HG03469 (cell line): ENCODE data around the gene SHH.

Source experiments
- ATAC-seq: cut with Tn5 transposase; IDR thresholded peaks from one replicate; pipeline ENCODE4 v1.9.1; 2021; ENCODE audit warnings: mild to moderate bottlenecking, moderate library complexity, moderate number of reproducible peaks; ENCODE audit not compliant: unreplicated experiment

SHH gene

DNA sequence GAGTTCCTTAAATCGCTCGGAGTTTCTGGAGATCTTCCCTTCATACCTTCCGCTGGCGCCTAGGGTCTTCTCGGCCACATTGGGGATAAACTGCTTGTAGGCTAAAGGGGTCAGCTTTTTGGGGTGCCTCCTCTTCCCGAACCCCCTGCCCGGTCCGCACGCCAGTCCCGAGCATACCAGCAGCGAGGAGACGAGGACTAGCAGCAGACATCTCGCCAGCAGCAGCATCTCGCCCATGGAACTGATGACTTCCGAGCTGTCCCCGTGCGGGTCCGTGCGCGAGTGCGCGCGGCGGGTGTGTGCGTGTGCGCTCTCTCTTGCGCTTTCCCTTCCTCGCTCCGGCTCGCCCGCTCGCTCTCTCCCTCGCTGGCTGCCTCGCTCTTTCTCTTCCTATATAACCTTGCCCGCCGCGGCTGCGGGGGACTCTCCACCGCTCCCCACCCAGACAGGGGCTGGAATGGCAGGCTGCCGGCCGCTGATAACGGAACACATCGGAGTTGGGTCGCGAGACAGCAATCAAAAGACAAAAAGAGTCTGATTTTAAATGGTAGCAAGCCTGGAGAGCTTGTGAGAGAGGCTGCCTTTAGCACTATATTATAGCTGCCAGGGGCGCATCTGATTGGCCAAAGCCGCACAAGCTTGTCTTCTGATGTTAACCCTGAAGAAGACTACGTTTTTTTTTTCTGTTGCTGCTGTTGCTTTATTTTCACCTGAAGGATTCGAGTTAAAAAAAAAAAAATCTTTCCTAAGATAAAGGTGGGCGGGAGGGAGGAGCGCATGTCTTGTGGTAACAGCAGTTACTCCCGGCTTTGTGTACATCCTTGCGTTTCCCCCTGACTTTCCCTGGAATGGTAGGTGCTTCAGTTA, at the start of gene SHH:
TSS of gene SHH (minus strand) at position 569 of the 867 bp plus-strand sequence. CDS start at position 228, 341 bp downstream.
- no peak for ATAC-seq

DNA sequence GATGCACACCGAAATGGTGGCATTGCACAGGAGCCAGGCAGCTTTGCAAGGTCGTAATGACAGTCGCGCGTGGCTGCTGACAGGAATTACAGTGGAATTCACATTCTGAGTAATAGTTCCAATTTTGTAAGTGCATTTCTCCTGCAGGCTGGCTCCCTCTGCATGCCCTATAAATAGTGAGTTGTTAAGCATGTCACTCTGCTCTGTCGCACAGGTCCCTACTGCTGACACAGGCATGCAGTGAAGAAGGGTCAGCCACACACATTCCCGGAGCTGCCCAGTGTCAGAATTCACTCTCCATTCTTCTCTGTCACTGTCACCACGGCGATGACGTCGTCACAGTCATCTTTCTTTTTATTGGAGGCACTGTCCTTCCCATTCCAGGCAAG, 49.2 kb upstream of the SHH start:
- no peak for ATAC-seq

DNA sequence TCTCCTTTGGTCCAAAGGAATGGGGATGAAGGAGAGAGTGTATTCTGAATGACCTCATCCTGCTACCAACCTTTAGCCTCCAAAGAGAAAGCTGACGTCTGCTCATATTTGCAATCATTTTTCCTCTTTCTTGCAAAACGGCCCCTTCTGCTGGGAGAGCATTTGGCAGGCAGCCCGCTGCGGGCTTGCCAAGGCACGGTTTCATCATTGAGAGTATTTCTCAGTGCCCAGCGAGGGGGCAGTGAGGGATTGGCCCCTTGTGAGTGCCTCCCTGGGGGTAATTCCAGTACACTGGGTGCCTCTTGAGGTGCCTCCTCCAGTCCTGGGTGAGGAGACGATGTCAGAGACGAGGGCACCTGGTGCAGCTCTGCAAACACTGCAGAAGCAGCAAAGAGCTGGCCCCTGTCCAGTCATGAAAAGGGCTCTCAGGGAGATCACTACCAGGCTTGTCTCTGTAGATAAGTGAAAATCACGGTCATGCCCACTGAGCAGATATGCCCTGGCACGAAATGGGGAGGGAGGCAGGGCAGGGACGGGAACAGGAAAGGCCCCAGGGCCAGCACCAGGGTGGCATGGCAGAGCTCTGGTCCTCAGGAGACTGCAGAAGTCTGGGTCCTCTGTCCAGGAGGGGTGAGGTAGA, 48.7 kb upstream of the SHH start:
- no peak for ATAC-seq

DNA sequence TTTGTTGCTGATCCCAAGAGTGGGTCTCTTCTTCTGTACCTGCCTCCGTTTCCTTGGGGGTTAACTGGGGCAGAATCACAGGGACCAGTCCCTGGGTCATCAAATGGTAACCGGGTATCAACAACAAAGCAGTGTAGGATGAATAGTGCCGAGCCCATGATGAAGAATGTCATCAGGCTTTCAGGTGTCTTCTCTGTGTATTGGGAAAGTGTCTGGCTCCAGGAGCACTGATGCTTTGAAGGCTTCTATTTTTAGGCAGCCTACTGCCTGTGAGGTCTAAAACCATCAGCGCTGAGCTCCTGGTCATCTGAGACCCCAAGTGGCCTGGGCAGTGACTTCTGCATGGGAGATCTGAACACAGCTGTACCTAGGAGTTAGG, 48.2 kb upstream of the SHH start:
- ATAC-seq = no peak

DNA sequence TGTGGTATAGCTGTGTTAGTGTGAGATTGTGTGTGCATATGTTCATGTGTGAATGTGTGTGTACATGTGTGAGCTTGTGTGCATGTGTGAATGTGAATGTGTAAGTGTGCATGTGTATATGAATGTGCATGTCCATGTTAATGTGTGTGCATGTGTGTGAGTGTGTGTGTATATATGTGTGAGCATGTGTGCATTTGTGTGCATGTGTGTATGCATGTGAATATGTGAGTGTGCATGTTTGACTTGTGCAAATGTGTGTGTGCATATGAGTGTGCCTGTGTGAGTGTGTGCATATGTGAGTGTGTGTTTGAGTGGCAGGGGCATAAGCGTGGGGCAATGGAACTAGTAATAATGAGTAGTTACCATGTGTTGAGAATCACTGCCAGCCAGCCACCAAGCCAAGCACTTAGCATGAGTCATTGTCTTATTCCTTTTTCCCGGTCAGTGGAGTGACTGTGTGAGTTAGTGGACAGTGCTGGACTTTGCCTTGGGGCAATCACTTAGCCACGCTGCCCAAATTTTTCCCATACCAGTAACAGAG, 46.3 kb upstream of the SHH start:
- no peak for ATAC-seq

DNA sequence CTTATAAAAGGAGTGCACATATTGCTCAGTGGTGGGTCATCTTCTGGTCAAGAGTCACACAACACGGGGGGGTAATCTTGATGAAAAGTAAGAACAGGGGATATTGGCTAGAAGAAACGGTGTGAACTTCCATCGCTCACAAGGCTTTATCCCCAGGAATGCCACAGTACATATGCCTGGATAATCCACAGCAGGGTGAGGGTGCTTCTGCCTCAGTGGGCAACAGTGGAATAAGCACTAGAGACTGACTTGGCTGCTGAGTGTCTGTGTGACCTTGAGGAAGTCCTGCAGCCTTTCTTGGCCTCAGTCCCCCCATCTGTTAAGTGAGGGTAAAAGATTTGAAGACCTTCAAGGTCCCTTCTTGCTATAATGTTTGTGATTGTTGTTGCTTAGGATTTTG, 44.9 kb upstream of the SHH start:
- no peak for ATAC-seq

DNA sequence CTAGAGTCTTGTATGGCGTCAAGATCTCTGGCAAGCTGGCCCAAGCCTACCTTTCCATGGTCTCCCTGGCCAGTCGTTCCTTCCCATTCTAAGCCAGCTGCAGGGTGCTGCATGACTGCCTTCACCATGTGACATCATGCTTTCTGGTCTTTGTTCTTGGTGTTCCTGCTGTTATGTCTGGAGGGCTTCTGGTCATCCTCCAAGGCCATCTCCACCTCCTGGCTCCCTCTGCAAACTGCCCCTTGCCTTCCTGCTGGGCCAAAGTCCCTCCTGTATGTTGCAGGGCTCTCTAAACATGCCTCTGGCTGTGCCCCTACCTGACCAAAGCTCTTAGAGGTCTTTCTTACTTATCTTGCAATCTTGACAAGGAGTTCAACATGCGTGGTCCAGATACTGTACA, 44.4 kb upstream of the SHH start:
- ATAC-seq = no peak

DNA sequence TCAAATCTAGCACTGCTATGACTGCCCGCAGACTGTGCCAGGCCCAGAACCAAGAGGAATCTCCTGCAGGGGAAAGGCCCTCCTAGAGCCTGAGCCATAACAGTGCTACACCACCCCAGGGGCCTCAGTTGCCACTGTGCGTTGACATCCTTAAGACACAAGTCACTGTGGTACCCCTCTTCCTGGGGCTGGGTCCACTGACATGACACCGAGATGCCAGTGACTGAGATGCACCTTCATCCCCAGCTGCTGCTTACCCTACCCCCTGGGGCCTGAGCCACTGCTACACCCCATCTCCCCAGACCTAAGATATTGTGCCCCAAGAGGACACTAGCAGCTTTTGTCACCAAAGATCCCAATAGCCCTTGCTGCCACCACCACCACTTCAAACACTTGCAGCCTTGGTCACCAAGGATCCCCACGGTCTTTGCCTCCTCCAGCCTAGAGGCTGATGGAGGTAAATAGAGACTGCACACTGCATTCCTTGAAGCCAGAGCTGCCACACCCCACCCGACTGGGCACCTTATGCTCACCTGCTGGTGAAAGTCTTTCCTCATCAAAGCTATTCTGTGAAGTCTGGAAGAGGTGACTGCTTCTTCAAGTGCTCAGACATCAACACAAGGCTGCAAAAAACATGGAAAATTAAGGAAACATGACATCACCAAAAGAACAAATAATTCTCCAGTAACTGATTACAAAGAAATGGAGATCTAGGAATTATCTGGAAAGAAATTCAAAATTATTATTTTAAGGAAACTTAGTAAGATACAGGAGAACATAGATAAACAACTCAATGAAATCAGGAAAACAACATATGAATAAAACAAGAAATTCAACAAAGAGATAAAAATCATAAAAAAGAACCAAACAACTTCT, 40.4 kb upstream of the SHH start:
- ATAC-seq = no peak

DNA sequence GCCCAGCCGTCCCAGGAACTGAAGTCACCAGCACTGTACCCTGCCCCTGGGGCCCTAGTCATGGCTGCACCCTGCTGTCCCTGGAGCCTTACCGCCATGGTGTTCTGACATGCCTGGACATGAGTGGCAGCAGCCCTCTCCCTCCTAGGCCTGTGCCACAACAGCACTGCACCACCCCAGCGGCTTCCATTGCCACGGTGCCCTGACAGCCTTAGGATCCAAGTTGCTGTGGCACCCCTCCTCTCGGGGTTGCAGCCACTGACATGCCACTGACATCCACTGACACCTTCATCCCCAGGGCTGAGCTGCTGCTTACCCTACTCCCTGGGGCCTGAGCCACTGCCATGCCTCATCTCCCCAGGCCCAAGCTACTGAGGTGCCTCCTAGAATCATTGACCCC, 39.6 kb upstream of the SHH start:
- ATAC-seq = no peak

DNA sequence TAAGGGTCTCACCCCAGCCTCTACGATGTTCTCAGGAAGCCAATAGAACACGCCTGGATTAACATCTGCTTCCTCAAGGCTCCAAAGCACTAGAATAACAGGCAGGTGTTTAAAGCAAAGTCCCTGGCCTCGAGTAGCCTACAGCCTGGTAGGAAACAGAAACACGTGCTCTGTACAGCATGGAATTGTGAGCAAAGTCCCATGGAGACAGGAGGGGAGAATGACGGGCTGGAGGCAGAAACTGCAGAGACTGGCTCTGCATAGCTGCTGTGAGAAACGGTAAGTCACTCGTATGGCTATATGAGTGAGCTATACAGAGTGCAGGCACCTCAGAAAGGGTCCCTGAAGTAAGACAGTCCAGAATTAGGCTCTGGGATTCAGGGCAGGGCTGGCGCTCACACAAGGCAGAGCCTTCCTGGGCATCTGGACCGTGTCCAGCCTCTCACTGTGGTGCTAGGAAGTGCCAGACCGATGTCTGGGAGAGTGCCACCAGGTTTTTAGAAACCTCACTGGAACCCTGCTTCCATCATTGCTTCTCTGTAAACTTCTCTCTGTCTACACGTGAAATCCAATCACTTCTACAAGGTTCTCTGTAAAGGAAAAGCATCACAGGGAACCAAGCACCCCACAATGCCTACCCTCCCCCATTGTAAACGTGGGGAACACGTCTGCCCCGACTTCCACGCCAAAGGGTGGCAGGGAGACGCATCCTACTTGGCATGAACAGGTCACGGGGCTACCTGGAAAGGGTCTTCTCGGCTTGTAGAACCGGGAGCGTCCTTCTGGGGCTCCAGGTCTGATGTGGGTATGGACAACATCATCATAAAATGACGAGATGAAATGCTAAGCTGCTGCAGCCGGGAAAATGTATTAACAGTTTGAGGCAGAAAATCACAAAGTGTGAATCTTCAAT, 38.8 kb upstream of the SHH start:
- no peak for ATAC-seq

DNA sequence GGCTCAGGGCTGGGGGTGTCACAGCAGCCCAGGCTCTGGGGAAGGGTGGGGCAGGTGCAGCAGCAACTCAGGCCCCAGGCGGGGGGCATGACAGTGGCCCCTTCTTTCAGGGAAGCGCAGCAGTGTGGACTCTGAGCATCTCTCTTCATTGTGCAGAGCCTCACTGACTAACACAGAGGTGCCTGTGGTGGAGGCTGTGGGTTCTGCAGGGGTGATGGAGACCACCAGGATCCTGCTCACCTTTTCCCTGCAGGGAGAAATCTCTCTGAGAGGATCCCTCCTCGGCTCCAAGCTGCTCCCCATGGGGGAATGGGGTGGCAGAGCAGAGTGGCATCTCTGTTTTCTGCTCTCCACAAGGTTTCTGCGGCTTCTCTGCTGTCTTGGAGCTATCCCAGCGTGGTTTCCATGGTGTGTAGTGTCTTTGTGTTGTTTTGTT, 37.8 kb upstream of the SHH start:
- no peak for ATAC-seq

DNA sequence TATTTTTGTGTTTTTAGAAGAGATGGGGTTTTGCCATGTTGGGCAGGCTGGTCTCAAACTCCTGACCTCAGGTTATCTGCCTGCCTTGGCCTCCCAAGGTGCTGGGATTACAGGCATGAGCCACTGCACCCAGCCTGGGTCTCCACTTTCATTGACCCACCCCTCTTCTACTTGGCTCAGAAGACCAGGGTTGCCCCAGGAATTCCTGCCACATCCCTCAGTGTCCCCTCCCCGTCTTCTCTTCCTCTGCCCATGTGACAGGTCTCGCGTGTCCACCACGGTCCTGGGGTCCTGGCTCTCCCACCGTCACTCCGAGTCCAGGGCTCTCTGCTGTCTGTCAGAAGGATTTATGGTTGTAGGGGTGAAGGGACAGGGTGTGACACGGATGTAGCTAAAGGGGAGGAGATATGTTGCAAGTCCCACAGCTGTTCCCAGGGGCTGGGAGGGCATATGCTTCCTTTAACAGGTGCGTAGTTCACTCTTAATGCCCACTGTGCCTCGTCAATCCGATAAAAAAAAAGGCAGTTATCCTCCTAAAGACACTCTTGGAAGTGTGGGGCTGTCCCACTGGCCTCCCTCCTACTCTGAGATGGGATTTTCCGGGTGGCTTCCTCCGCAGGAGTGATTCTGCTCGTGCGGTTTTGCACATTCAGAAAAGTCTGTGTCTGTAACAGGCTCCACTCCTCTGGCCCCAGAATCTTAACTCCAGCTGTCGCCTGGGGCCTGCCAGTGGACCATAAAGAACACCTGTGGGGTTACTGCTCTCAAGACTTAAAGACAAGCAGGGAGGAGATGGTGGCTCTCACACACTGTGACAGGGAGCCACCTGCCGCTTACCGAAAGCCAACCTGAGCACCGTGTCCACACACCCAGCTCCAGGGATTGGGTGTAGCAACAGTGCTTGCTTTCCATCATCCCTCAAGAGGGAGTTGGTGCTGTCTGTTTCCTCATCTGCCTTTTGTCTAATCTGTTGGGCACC, 36.7 kb upstream of the SHH start:
- ATAC-seq = no peak

DNA sequence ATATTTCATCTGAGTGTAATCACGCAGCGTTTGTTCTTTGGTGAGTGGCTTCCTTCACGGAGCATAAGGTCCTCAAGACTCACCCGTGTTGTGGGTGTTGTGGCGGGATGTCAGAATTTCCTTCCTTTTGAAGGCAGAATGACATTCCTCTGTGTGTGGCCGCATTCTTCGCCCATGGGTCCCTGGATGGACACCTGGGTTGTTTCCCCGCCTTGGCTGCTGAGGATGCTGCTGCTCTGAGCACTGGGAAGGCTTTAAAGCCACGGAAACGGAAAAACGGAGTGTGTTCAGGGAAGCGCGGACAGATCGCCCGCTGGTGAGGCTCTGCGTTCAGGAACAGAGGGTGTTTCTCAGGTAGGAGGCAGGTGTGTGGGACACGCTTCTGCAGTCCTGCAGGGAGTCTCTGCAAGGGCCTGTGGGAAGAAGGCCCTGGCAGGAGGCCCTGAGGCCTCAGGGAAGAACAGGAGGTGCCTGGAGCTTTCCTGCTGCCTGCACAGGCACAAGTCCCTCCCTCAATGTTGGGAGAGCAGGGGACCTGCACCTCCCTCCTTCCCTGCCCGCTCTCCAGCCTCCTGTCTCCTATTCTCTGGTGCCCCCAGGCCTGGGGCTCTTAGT, 35.7 kb upstream of the SHH start:
- no peak for ATAC-seq

DNA sequence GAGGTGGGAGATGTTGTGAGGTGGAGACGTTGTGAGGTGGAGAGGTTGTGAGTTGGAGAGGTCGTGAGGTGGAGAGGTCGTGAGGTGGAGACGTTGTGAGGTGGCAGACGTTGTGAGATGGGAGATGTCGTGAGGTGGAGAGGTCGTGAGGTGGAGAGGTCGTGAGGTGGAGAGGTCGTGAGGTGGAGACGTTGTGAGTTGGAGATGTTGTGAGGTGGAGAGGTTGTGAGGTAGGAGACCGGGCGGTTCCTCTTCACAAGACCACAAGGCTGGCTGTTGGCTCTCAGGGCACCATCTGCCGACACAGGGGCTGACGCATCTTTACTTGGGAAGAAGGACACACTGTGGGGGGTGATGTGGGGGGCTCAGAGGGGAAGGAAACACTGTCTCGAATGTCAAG, 34.7 kb upstream of the SHH start:
- ATAC-seq = no peak

DNA sequence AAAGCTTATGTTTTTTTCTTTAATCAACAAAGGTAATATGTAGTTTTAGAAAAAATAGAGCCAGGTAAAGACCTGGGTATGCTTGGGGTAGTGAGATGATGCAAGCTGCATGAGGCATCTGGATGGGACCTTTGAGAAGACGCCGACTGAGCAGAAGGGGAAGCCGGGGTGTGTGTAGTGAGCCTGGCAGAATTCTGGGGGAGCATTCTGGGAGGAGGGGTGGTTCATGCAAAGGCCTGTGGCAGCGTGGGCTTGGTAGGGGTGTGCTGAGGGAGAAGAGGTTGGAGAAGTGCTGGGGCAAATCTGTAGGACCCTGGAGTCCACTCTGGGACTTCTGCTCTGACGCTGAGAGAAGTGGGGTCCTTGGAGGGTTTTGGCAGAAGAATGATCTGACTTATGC, 33.9 kb upstream of the SHH start:
- ATAC-seq = no peak

DNA sequence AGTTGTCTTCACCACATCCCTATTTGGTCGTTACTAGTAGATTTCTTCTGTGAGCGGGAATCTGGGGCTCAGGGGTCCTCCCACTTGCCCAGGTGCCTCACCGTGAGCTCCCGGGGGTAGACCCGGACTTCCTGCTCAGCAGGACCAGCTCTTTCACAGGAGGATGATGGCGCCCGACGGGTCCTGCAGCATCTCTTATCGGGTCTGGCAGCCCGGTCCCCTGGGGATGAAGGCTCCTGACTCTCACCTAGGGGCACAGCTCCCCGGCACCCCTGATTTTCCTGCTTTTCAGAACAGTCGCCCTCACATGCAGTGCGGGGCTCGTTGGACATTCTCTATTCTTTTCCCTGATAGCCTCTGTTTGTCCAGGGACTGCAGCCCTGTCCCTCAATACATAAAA, 33.0 kb upstream of the SHH start:
- ATAC-seq = no peak

DNA sequence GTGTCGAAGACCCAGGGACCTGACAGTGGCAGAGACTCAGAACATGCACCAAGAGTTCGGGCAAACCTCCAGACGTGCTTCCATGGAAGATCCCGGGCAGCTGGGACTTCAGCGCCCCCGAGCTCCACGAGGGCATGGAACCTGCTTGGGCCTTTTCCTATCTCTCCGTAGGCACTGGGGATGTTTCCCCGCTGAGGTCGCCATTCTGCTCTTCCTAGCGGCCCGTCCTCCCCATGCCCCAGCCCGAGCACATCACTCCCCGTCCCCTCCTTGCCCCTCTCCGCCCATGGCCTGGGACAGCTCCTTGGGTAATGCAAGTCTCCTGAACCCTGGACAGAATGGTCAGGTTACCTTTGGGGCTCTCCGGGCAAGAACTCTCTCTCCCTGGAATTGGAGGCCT, 32.3 kb upstream of the SHH start:
- no peak for ATAC-seq

DNA sequence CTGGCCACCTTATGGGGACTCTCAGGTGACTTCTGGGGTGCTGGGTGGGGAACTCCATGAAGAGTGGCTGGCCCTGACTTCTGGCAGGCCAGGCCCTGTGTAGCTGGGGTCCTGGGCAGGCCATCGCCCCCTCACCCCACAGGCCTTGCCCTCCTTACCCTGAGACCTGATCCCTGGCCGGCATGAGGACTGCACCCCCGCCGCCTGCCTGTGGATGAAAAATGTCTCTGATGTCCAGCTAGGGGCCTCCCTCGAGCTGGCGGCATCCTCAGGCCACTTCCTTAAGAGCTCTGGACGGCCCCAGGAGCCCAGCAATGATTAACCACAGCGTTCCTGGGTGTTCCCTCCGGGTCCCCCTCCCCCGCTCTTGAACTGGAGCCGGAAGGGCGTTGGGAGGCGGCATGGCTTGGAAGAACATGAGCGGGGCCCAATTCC, 31.8 kb upstream of the SHH start:
- no peak for ATAC-seq
